ENCODE measurements around the gene OGG1.

- TF ChIP-seq CTCF (IDR thresholded peaks at IDR 0.05) (no peak), POLR2A (IDR thresholded peaks at IDR 0.05) (no peak)
Measured at GRCh38 chr3:9769012-9769411, 19.3 kb downstream of the OGG1 start.

Data from adrenal gland (tissue), 5 donors.